Activated CD8-positive, alpha-beta T cell treated with anti-CD3 and anti-CD28 coated beads for 36 hours (primary cell): ENCODE data around the gene BGN. TPM values are rescaled to one million over a fixed set of nuclear protein-coding genes. Genes with fewer than 3 reads are reported as not detected.

Source experiments
- ATAC-seq: fragments of 200-7000 bp; cut with Tn5 transposase; one replicate; pipeline ENCODE4 v1.10.0; 2021; ENCODE audit warnings: mild to moderate bottlenecking, moderate library complexity
- CTCF ChIA-PET: fragments of 350-600 bp; sonication (Branson Sonifier 250); formaldehyde crosslinking; loops from one replicate; lab custom pipeline; 2021; ENCODE audit warnings: antibody characterized with exemption; lab: Charles Lee
- POLR2A ChIA-PET: fragments of 350-600 bp; sonication (Branson Sonifier 250); formaldehyde crosslinking; loops from one replicate; lab custom pipeline; 2021; ENCODE audit warnings: antibody characterized with exemption; lab: Charles Lee
- DNase-seq: peaks from one replicate; pipeline ENCODE4 v3.0.0-alpha.2; 2020
- H3K27ac Mint-ChIP-seq: one replicate; pipeline ENCODE4 v1.8.0; 2021; ENCODE audit warnings: mild to moderate bottlenecking, mixed read lengths
- H3K27me3 Mint-ChIP-seq: one replicate; pipeline ENCODE4 v1.8.0; 2021; ENCODE audit warnings: mixed read lengths
- H3K36me3 Mint-ChIP-seq: one replicate; pipeline ENCODE4 v1.8.0; 2021; ENCODE audit warnings: low read depth, mixed read lengths
- H3K4me1 Mint-ChIP-seq: one replicate; pipeline ENCODE4 v1.8.0; 2021; ENCODE audit warnings: low read depth, mixed read lengths
- H3K4me3 Mint-ChIP-seq: one replicate; pipeline ENCODE4 v1.8.0; 2021; ENCODE audit warnings: mild to moderate bottlenecking, moderate library complexity, mixed read lengths
- H3K9me3 Mint-ChIP-seq: one replicate; pipeline ENCODE4 v1.8.0; 2021; ENCODE audit warnings: mixed read lengths
- CTCF ChIP-seq: fragments of 200-600 bp; IDR thresholded peaks from one replicate; pipeline ENCODE4 v1.8.0; 2022; ENCODE audit warnings: antibody characterized with exemption, mild to moderate bottlenecking
- intact Hi-C: fragments of 100-400 bp; cut with micrococcal nuclease; formaldehyde crosslinking; loops from one replicate; pipeline ENCODE4 v1.10.0; 2022
- total RNA-seq, 2 experiments: library from RNA; stranded (reverse); gene quantifications; one replicate each; pipeline ENCODE4 v1.2.3, GENCODE V29; 2021

BGN gene
- total RNA-seq, 2 experiments from 2014 or later = not detected

GRCh38 chrX:153477901-153478300 lies 16.9 kb upstream of the BGN start:
- Mint-ChIP-seq H3K27me3 (no peaks in the 10 kb centered on the region), H3K27ac (no peak overlapping the region), H3K36me3 (no peaks in the 10 kb centered on the region), H3K4me3 (no peak overlapping the region), H3K4me1 (peaks cover 8% of the 10 kb centered on the region), H3K9me3 (no peaks in the 10 kb centered on the region)
- ChIA-PET POLR2A (no interaction called here), CTCF (no interaction called here)
- intact Hi-C loops = no loop called here
- DNase-seq = no peak
- no peak for ATAC-seq
- no peak for TF ChIP-seq CTCF

- TF ChIP-seq CTCF = no peak
- ChIA-PET CTCF (no interaction called here), POLR2A (no interaction called here)
- Mint-ChIP-seq H3K9me3 (no peaks in the 10 kb centered on the region), H3K4me1 (peaks cover 8% of the 10 kb centered on the region), H3K4me3 (no peak overlapping the region), H3K27me3 (no peaks in the 10 kb centered on the region), H3K36me3 (no peaks in the 10 kb centered on the region), H3K27ac (no peak overlapping the region)
- intact Hi-C loops = no loop called here
- DNase-seq (no peak), ATAC-seq (no peak)
Measured at GRCh38 chrX:153478746-153479145, 16.0 kb upstream of the BGN start.

- H3K27me3 Mint-ChIP-seq = no peaks in the 10 kb centered on the region
- no peak for DNase-seq
Measured at GRCh38 chrX:153481043-153481442, 13.7 kb upstream of the BGN start.

GRCh38 chrX:153482376-153483015 lies 12.3 kb upstream of the BGN start:
- Mint-ChIP-seq H3K4me1 (no peaks in the 10 kb centered on the region), H3K36me3 (no peaks in the 10 kb centered on the region)
- ATAC-seq = no peak

More at GRCh38 chrX:153481043-153481442, 13.7 kb upstream of the BGN start:
- intact Hi-C loops = no loop called here
- ATAC-seq = no peak
- H3K36me3 Mint-ChIP-seq = no peaks in the 10 kb centered on the region
- H3K9me3 Mint-ChIP-seq = no peaks in the 10 kb centered on the region
- H3K4me1 Mint-ChIP-seq = no peaks in the 10 kb centered on the region
- ChIA-PET POLR2A (no interaction called here), CTCF (no interaction called here)
- no peak overlapping the region for H3K27ac Mint-ChIP-seq
- H3K4me3 Mint-ChIP-seq = no peak overlapping the region
- TF ChIP-seq CTCF = no peak

More at GRCh38 chrX:153482376-153483015, 12.3 kb upstream of the BGN start:
- ChIA-PET CTCF (no interaction called here), POLR2A (no interaction called here)
- intact Hi-C loops = no loop called here
- H3K9me3 Mint-ChIP-seq = no peaks in the 10 kb centered on the region
- TF ChIP-seq CTCF = no peak
- no peak for DNase-seq
- no peak overlapping the region for H3K27ac Mint-ChIP-seq
- no peak overlapping the region for H3K4me3 Mint-ChIP-seq
- no peaks in the 10 kb centered on the region for H3K27me3 Mint-ChIP-seq
